Heart left ventricle (tissue), 13 donors: ENCODE measurements around the gene MTG1.

ENCODE experiments used
- CTCF ChIP-seq, 12 donors: fragments of 200-600 bp; sonication (generic) in 4 of 12; IDR thresholded peaks; one replicate each; pipeline versions ENCODE4 v1.5.0 to v1.8.0; 2018 to 2022; ENCODE audit warnings: antibody characterized with exemption in 12 of 12, mild to moderate bottlenecking in 5 of 12
- POLR2A ChIP-seq, 2 donors: fragments of 450-650 bp; IDR thresholded peaks; one replicate each; pipeline ENCODE4 v1.6.1; 2017; ENCODE audit warnings: antibody characterized with exemption in 2 of 2, mild to moderate bottlenecking in 2 of 2, moderate library complexity in 2 of 2
- donor health status: ischemic (EF 13 %, LVEDD 7.1; RV severe dilation, severe dysfunction).
- donor health status: DM: no; HTN: yes; CAD: no.
- donor health status: DM: no; HTN: no; CAD: no.
- donor health status: ischemic (EF 25% LVEDD 6.9; RV normal size, moderate dysfunction).
- donor health status: ischemic (EF 25% LVEDD 5.7; RV mildly dilated, moderate dysfunction).
- donor health status: ischemic (EF 35%, LVEDD 5.7; RV mildly dilated, moderate dysfunction).
- donor health status: nonischemic (EF 11% LVEDD 7.7; RV severe dilation, severe dysfunction).
- donor health status: DM: yes; HTN: yes; CAD: no.
- donor health status: PGD.
- donor health status: ischemic (EF 29% LVEDD 5.4; RV normal size, mild dysfunction).
- donor health status: nonischemic (EF 23%, LVEDD 6.1; RV moderate dilation, normal function).

- TF ChIP-seq CTCF (IDR thresholded peaks at IDR 0.05): no peak
- TF ChIP-seq POLR2A (IDR thresholded peaks at IDR 0.05): no peak
Measured at GRCh38 chr10:133452453-133452852, 58.5 kb downstream of the MTG1 start.
